ENCODE results near the gene EFHC2.

GRCh38 chrX:44099366-44099765, 244.1 kb downstream of the EFHC2 start:
- TF ChIP-seq CTCF (IDR thresholded peaks at IDR 0.05 in 4 of 5, conservative IDR thresholded peaks at IDR 0.05 in 1 of 5) (no peak), POLR2A (IDR thresholded peaks at IDR 0.05) (no peak)

Measured in gastrocnemius medialis (tissue), 4 donors.